AG10803 (cell line): ENCODE data around the gene LRP1.

ENCODE experiments used
- DNase-seq: peaks from one replicate; pipeline ENCODE4 v3.0.0; 2010; ENCODE audit warnings: low read depth
- H3K4me3 ChIP-seq: 2 replicates; pipeline ENCODE4 v1.5.1; 2011; ENCODE audit warnings: mild to moderate bottlenecking, low read length, control low read depth
- CTCF ChIP-seq: conservative IDR thresholded peaks from 2 replicates; pipeline ENCODE4 v1.5.1; 2011; ENCODE audit warnings: mild to moderate bottlenecking, low read length, control low read depth, inconsistent platforms

LRP1 gene

GRCh38 chr12:57127726-57128518 is at the start of gene LRP1:
Gene LRP1 (plus strand): TSS chr12:57128483. CDS start chr12:57128965, 482 bp downstream.
- peak within 1 kb of the TSS; percentile 93 for H3K4me3 ChIP-seq
- DNase-seq: peak; percentile 93
- TF ChIP-seq CTCF: no peak

GRCh38 chr12:57078519-57079404 is 49.5 kb upstream of the LRP1 start, which contains the start of gene NEMP1:
Gene NEMP1 (minus strand): TSS chr12:57078791. CDS start chr12:57078745, 46 bp downstream.
- TF ChIP-seq CTCF: no peak
- H3K4me3 ChIP-seq: peak within 1 kb of the TSS; percentile 76
- peak; percentile 100 for DNase-seq

- TF ChIP-seq CTCF: no peak
- DNase-seq: no peak
- no peak overlapping the region for H3K4me3 ChIP-seq
Measured at GRCh38 chr12:57079821-57080220, 48.5 kb upstream of the LRP1 start.

GRCh38 chr12:57080855-57081254 is 47.4 kb upstream of the LRP1 start:
- no peak overlapping the region for H3K4me3 ChIP-seq
- no peak for TF ChIP-seq CTCF
- no peak for DNase-seq

- no peak for TF ChIP-seq CTCF
- peak overlapping the region; percentile 79 for H3K4me3 ChIP-seq
- peak; percentile 57 for DNase-seq
Measured at GRCh38 chr12:57085999-57086492, 42.2 kb upstream of the LRP1 start.

GRCh38 chr12:57086493-57087009 is 41.7 kb upstream of the LRP1 start:
- peak; percentile 67 for DNase-seq
- H3K4me3 ChIP-seq: peak overlapping the region; percentile 79
- peak; percentile 43 for TF ChIP-seq CTCF
